Upper lobe of left lung (tissue), 6 donors: Measurements from ENCODE around the gene SEMA3E. TPM values are rescaled to one million over a fixed set of nuclear protein-coding genes. Genes with fewer than 3 reads are reported as not detected.

ENCODE experiments used
- ATAC-seq, 2 donors: fragments of 200-7000 bp; cut with Tn5 transposase; one replicate each; pipeline ENCODE4 v1.9.1; 2022; ENCODE audit warnings: mild to moderate bottlenecking in 2 of 2, moderate library complexity in 2 of 2; ENCODE audit not compliant: low FRiP score in 2 of 2
- DNase-seq, 2 donors: peaks; one replicate each; pipeline ENCODE4 v3.0.0-alpha.2; 2019 to 2020
- H3K27ac ChIP-seq, 4 donors: fragments of 200-600 bp; sonication (generic); one replicate each; pipeline ENCODE4 v1.5.1; 2016 to 2019
- H3K27me3 ChIP-seq, 4 donors: fragments of 200-600 bp; sonication (generic); one replicate each; pipeline ENCODE4 v1.5.1; 2017 to 2019
- H3K36me3 ChIP-seq, 4 donors: fragments of 200-600 bp; sonication (generic); one replicate each; pipeline ENCODE4 v1.5.1; 2016 to 2019
- H3K4me1 ChIP-seq, 4 donors: fragments of 200-600 bp; sonication (generic); one replicate each; pipeline ENCODE4 v1.5.1; 2018 to 2019
- H3K4me3 ChIP-seq, 4 donors: fragments of 200-600 bp; sonication (generic); one replicate each; pipeline ENCODE4 v1.5.1; 2017 to 2019; ENCODE audit warnings: mild to moderate bottlenecking in 2 of 4, moderate library complexity in 1 of 4
- H3K9me3 ChIP-seq, 4 donors: fragments of 200-600 bp; sonication (generic); one replicate each; pipeline ENCODE4 v1.5.1; 2018 to 2019
- CTCF ChIP-seq, 6 experiments: fragments of 450-650 bp in 4 of 6; fragments of 200-600 bp in 2 of 6; sonication (generic) in 2 of 6; IDR thresholded peaks; one replicate each; pipeline ENCODE4 v1.5.1; 2016 to 2019; ENCODE audit warnings: antibody characterized with exemption in 6 of 6
- EP300 ChIP-seq, 4 donors: sonication (generic); formaldehyde crosslinking; IDR thresholded peaks; one replicate each; pipeline ENCODE4 v1.5.1; 2017; ENCODE audit warnings: antibody characterized with exemption in 4 of 4, control low read depth in 2 of 4
- POLR2A ChIP-seq, 4 donors: fragments of 450-650 bp; IDR thresholded peaks; one replicate each; pipeline ENCODE4 v1.5.1; 2016 to 2017; ENCODE audit warnings: antibody characterized with exemption in 4 of 4, mild to moderate bottlenecking in 2 of 4
- POLR2AphosphoS5 ChIP-seq, 2 donors: sonication (generic); formaldehyde crosslinking; IDR thresholded peaks; one replicate each; pipeline ENCODE4 v1.5.1; 2017; ENCODE audit warnings: antibody characterized with exemption in 2 of 2
- WGBS, 2 donors: methylation state at CpG; one replicate each; pipeline ENCODE4 v1.1.5; 2017 to 2018; 5-methylcytosine and 5-hydroxymethylcytosine counted together
- total RNA-seq, 6 donors: library from RNA; depleted of rRNA in 4 of 6; stranded (reverse); fragments of >200 nt in 4 of 6; gene quantifications; one replicate each; pipeline versions ENCODE4 v1.1.0 to v1.2.1, GENCODE V29; 2016 to 2021
- donor health status: DM: no; HTN: no; CAD: no; lungs with moderate emphysema.
- donor health status: DM: no; HTN: yes; CAD: no; lungs with severe emphysema.

The SEMA3E gene
- total RNA-seq, 6 donors from 2014 or later, result under 0.01 to 14.2 (median 6.9) TPM

DNA sequence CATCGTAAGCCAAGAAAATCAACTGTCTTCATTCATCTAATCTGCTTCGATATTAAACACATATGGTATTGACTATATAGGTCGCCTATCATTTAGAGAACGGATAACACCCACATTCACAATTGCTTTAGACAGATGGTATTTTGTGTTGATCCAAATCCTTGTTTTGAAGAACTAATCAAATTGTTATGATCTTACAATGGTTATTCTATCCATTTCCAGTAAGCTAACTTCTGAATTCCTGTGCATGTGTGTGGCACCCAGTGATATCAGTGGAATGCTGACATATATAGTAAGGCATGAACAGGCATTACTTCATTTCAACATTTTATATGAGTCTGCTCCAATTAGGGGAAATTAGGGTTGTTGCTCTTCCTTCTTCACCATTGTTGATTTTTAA is 98.8 kb downstream of the SEMA3E start:
- TF ChIP-seq EP300 (IDR thresholded peaks at IDR 0.05) (no peak), POLR2AphosphoS5 (IDR thresholded peaks at IDR 0.05) (no peak), POLR2A (IDR thresholded peaks at IDR 0.05) (no peak), CTCF (IDR thresholded peaks at IDR 0.05) (no peak)
- no peaks in the 10 kb centered on the region for H3K27me3 ChIP-seq
- no peaks in the 10 kb centered on the region for H3K36me3 ChIP-seq

GRCh38 chr7:83548250-83548649 is 100.7 kb downstream of the SEMA3E start:
- Histone ChIP-seq H3K9me3 (no peaks in the 10 kb centered on the region), H3K4me1 (no peaks in the 10 kb centered on the region), H3K4me3 (no peak overlapping the region), H3K27me3 (no peaks in the 10 kb centered on the region), H3K27ac (no peak overlapping the region), H3K36me3 (no peaks in the 10 kb centered on the region)
- TF ChIP-seq POLR2A (IDR thresholded peaks at IDR 0.05), result no peak
- WGBS, 2 donors, result 52 to 68% methylated on average over 1 of the region's 1 CpG
- no peak for DNase-seq
- ATAC-seq, result no peak

More for the DNA sequence above, 98.8 kb downstream of the SEMA3E start:
- Histone ChIP-seq H3K4me3 (no peak overlapping the region), H3K4me1 (no peaks in the 10 kb centered on the region), H3K27ac (no peak overlapping the region), H3K9me3 (no peaks in the 10 kb centered on the region)
- WGBS, 2 donors, result 92 to 94% methylated on average over 4 of the region's 4 CpGs
- ATAC-seq, result no peak
- DNase-seq, result no peak

GRCh38 chr7:83547526-83547925 is 101.4 kb downstream of the SEMA3E start:
- DNase-seq (peak in 1 of 2 donors; percentile 20), ATAC-seq (peak in 1 of 2 donors; percentile 70)
- Histone ChIP-seq H3K27ac (no peak overlapping the region), H3K4me3 (no peak overlapping the region), H3K4me1 (no peaks in the 10 kb centered on the region), H3K36me3 (no peaks in the 10 kb centered on the region), H3K27me3 (no peaks in the 10 kb centered on the region), H3K9me3 (no peaks in the 10 kb centered on the region)
- WGBS, 2 donors, result 33 to 38% methylated on average over 2 of the region's 2 CpGs
- TF ChIP-seq CTCF (IDR thresholded peaks at IDR 0.05) (no peak), EP300 (IDR thresholded peaks at IDR 0.05) (no peak), POLR2A (IDR thresholded peaks at IDR 0.05) (no peak), POLR2AphosphoS5 (IDR thresholded peaks at IDR 0.05) (no peak)

- Histone ChIP-seq H3K27me3 (no peaks in the 10 kb centered on the region), H3K9me3 (no peaks in the 10 kb centered on the region), H3K4me3 (no peak overlapping the region), H3K27ac (no peak overlapping the region), H3K36me3 (no peaks in the 10 kb centered on the region), H3K4me1 (no peaks in the 10 kb centered on the region)
- DNase-seq, result no peak
- TF ChIP-seq EP300 (IDR thresholded peaks at IDR 0.05), result no peak
- TF ChIP-seq POLR2AphosphoS5 (IDR thresholded peaks at IDR 0.05), result no peak
- TF ChIP-seq CTCF (IDR thresholded peaks at IDR 0.05), result no peak
- TF ChIP-seq POLR2A (IDR thresholded peaks at IDR 0.05), result no peak
- no peak for ATAC-seq
- WGBS, 2 donors, result 43 to 86% methylated on average over 2 of the region's 2 CpGs
These were observed 102.4 kb downstream of the SEMA3E start for GRCh38 chr7:83546586-83546985.

DNA sequence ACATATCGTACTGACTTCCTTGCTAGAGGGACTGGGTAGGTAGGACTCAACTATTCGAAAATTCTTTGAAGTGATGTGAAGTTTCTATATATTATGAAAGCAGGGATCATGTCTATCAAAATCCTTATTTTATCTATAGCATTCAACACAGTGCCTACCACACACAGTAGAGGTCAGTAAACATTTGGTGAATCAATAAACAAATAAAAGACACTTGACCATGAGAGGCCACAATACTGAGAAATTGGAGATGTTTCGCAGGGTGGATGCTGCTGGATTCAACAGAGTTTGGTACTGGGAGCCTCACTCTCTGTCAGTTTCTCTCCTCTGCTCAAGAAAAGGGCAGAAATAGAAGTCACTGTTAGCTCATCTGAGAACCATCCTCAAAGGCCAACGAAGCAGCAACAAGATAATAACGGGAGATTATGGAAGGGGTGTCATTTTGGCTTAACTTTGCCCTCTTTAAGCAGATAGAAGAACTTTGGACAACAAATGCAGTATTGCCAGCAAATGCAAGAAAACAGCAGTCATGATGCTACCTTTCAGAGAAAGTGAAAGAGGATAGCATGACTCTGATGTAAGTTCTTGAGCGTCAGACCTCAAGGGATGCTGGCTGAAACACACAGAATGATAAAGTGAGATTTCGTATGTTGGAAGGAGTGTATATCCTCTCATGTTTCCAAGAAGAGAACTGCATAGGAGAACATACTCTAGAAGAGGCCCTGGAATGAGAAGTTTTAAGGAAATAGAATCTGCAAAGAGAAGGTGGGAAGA is 107.6 kb downstream of the SEMA3E start:
- H3K27ac ChIP-seq, result no peak overlapping the region
- WGBS, 2 donors, result 86 to 92% methylated on average over 7 of the region's 7 CpGs
- no peak for DNase-seq
- ATAC-seq, result no peak
- no peaks in the 10 kb centered on the region for H3K9me3 ChIP-seq
- H3K27me3 ChIP-seq, result no peaks in the 10 kb centered on the region
- TF ChIP-seq POLR2AphosphoS5 (IDR thresholded peaks at IDR 0.05) (no peak), POLR2A (IDR thresholded peaks at IDR 0.05) (no peak), CTCF (IDR thresholded peaks at IDR 0.05) (no peak), EP300 (IDR thresholded peaks at IDR 0.05) (no peak)
- H3K4me1 ChIP-seq, result no peaks in the 10 kb centered on the region
- H3K4me3 ChIP-seq, result no peak overlapping the region
- H3K36me3 ChIP-seq, result no peaks in the 10 kb centered on the region
